ENCODE results near the gene COL4A2.

The COL4A2 gene

GRCh38 chr13:110272227-110272626 is 34.9 kb upstream of the COL4A2 start:
- Histone ChIP-seq H3K36me3 (ENCODE audit: insufficient read depth, low read length) (no peaks in the 10 kb centered on the region), H3K79me2 (ENCODE audit: control insufficient read depth, insufficient read depth, low read length, unreplicated experiment) (peaks cover 84% of the 10 kb centered on the region), H3K27ac (ENCODE audit: low read depth, low read length) (no peak overlapping the region), H3K27me3 (ENCODE audit: insufficient read depth, low read length) (no peaks in the 10 kb centered on the region), H3K4me1 (ENCODE audit: control insufficient read depth, insufficient read depth, low read length, unreplicated experiment) (peaks cover 4% of the 10 kb centered on the region), H2AFZ (ENCODE audit: low read length, unreplicated experiment) (no peak overlapping the region), H3K4me3 (ENCODE audit: low read depth, low read length) (no peak overlapping the region)

DNA sequence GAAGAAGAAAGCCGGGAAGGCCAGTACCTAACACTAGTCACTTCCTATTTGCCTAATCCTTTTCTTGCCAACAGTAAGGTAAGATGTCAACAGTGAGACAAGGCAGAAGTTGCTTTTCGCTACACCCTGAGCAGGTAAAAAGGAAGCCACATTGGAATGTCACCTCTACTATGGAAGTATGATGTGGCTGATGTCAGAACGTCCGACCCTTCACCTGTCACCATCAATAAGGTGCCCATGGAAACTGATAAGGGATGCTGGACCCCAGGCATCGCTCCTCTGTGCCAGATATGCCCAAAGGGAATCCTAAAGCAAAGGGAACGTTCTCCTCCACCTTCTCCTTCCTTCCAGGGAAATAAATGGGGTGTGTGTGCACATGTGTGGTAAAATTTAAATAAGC is 34.4 kb upstream of the COL4A2 start:
- Histone ChIP-seq H3K27ac (ENCODE audit: low read depth, low read length) (no peak overlapping the region), H2AFZ (ENCODE audit: low read length, unreplicated experiment) (no peak overlapping the region), H3K36me3 (ENCODE audit: insufficient read depth, low read length) (no peaks in the 10 kb centered on the region), H3K27me3 (ENCODE audit: insufficient read depth, low read length) (no peaks in the 10 kb centered on the region), H3K79me2 (ENCODE audit: control insufficient read depth, insufficient read depth, low read length, unreplicated experiment) (peaks cover 84% of the 10 kb centered on the region), H3K4me3 (ENCODE audit: low read depth, low read length) (no peak overlapping the region), H3K4me1 (ENCODE audit: control insufficient read depth, insufficient read depth, low read length, unreplicated experiment) (peaks cover 9% of the 10 kb centered on the region)

DNA sequence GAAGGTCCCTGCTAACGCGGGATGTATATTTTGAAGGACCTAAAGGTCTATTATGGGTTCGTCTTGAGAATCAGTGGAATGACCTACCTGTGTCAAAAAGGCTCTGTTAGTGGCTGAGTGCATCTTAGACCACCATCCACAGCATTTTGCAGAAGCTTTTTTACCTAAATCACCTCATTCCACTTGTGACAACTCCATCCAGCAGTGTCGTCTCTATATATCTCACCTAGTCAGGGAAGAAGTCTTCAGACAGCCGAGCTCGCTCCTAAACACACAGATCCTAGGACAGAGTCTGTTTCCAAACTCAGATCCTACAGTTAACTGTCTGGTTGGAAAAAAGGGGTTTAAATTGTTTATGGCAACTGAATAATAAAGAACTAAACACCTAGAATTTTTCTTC is 33.8 kb upstream of the COL4A2 start:
- peaks cover 15% of the 10 kb centered on the region for H3K4me1 ChIP-seq (ENCODE audit: control insufficient read depth, insufficient read depth, low read length, unreplicated experiment)
- H3K27ac ChIP-seq (ENCODE audit: low read depth, low read length), result no peak overlapping the region
- peaks cover 80% of the 10 kb centered on the region for H3K79me2 ChIP-seq (ENCODE audit: control insufficient read depth, insufficient read depth, low read length, unreplicated experiment)
- no peak overlapping the region for H2AFZ ChIP-seq (ENCODE audit: low read length, unreplicated experiment)
- no peaks in the 10 kb centered on the region for H3K27me3 ChIP-seq (ENCODE audit: insufficient read depth, low read length)
- no peak overlapping the region for H3K4me3 ChIP-seq (ENCODE audit: low read depth, low read length)
- H3K36me3 ChIP-seq (ENCODE audit: insufficient read depth, low read length), result no peaks in the 10 kb centered on the region

DNA sequence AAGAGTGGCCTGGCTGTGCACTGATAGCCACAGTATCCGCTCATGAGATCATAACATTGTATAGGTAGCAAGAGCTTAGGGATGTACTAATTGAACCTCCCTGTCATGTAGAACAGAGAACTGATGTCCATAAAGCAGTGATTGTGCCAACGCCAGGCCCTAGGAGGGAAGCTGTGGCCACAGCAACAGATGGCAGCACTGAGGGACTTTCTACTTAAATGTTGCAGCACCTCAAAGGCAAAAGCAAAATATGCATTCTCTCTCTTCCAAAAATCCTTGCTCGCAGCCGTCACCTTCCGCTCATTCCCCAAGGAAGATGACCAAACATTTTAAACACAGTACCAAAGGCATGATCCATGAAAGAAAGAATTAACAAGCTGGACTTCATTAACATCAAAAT is 32.4 kb upstream of the COL4A2 start:
- Histone ChIP-seq H3K27ac (ENCODE audit: low read depth, low read length) (no peak overlapping the region), H3K4me3 (ENCODE audit: low read depth, low read length) (no peak overlapping the region), H2AFZ (ENCODE audit: low read length, unreplicated experiment) (no peak overlapping the region), H3K4me1 (ENCODE audit: control insufficient read depth, insufficient read depth, low read length, unreplicated experiment) (peaks cover 20% of the 10 kb centered on the region), H3K36me3 (ENCODE audit: insufficient read depth, low read length) (no peaks in the 10 kb centered on the region), H3K27me3 (ENCODE audit: insufficient read depth, low read length) (no peaks in the 10 kb centered on the region), H3K79me2 (ENCODE audit: control insufficient read depth, insufficient read depth, low read length, unreplicated experiment) (peaks cover 81% of the 10 kb centered on the region)

DNA sequence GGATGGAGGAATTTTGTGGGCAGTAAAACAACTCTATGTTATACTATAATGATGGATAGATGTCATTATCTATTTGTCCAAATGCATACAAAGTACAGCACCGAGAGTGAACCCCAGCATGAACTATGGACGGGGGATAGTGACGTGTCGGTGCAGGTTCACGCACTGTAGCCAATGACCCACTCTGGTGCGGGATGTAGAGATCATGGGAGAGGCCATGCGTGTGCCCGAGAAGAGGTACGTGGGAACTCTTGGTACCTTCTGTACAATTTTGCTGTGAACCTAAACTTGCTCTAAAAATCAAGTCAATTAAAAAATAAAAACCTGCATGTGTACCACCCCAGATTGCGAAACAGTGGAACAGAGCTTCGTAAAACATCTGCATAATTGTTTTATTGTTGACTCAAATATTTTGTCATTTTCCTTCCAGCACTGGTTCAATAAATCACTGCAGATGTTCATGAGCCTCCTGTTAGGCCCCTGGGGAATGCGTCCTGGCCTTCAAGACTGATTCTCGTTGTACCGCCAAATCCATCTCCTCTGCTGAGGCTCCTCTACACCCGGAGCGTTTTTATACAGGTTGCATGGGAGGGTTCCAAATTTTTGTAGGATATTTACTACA is 31.0 kb upstream of the COL4A2 start:
- H3K79me2 ChIP-seq (ENCODE audit: control insufficient read depth, insufficient read depth, low read length, unreplicated experiment), result peaks cover 84% of the 10 kb centered on the region
- no peak overlapping the region for H3K27ac ChIP-seq (ENCODE audit: low read depth, low read length)
- peaks cover 3% of the 10 kb centered on the region; the same call in 1 of the 2 replicates for H3K36me3 ChIP-seq (ENCODE audit: insufficient read depth, low read length)
- no peak overlapping the region for H2AFZ ChIP-seq (ENCODE audit: low read length, unreplicated experiment)
- no peaks in the 10 kb centered on the region for H3K27me3 ChIP-seq (ENCODE audit: insufficient read depth, low read length)
- no peak overlapping the region for H3K4me3 ChIP-seq (ENCODE audit: low read depth, low read length)
- peaks cover 20% of the 10 kb centered on the region for H3K4me1 ChIP-seq (ENCODE audit: control insufficient read depth, insufficient read depth, low read length, unreplicated experiment)

DNA sequence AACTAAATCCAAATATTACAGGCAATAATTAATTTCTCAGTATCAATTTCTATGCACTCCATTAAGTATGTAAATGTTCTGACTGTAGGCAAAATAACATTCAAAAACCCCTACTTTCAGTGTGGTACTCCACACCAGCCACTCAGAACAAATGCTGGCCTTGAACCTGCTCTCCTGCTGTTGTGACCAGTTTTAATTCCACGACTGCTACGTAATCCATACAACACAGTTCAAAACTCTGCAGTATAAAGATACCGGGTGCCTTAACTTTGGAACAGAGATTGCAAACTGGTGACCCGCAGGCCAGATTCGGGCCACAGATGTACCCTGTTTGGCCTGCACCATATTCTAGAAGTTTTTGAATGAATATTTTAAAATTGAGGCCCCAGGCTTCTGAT is 30.5 kb upstream of the COL4A2 start:
- Histone ChIP-seq H3K4me3 (ENCODE audit: low read depth, low read length) (no peak overlapping the region), H3K79me2 (ENCODE audit: control insufficient read depth, insufficient read depth, low read length, unreplicated experiment) (peaks cover 82% of the 10 kb centered on the region), H3K4me1 (ENCODE audit: control insufficient read depth, insufficient read depth, low read length, unreplicated experiment) (peaks cover 20% of the 10 kb centered on the region)

DNA sequence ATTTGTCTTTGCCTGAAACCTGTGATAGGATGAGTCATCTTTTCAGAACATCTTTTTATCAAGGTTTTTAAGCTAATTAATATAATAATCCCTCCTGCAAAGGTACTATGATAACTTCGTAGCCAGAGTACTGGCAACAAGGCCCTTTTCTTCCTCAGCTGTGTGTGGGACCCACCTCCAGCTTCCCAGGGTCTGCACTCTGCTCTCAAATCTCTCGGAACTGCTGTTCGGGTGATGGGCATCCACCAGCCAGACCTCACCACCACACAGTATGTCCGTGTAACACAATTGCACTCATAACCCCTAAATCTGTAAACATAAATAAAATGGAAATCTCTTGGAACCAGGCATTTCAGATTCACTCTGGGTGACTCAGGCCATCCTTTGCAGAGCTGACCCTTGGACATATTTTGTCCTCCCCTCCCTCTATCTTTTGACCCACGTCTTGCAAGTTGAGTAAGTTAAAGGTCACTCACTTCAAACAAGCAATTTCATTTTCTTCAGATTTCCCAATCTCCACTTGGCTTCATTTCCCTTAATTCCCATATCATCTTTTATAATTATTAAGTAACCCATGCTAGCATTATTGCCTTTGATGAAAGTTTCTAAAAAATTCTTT is 29.6 kb upstream of the COL4A2 start:
- Histone ChIP-seq H3K27ac (ENCODE audit: low read depth, low read length) (peak overlapping the region; percentile 9), H3K4me1 (ENCODE audit: control insufficient read depth, insufficient read depth, low read length, unreplicated experiment) (peaks cover 20% of the 10 kb centered on the region), H3K36me3 (ENCODE audit: insufficient read depth, low read length) (peaks cover 3% of the 10 kb centered on the region; the same call in 1 of the 2 replicates), H3K79me2 (ENCODE audit: control insufficient read depth, insufficient read depth, low read length, unreplicated experiment) (peaks cover 86% of the 10 kb centered on the region), H3K27me3 (ENCODE audit: insufficient read depth, low read length) (no peaks in the 10 kb centered on the region), H2AFZ (ENCODE audit: low read length, unreplicated experiment) (no peak overlapping the region), H3K4me3 (ENCODE audit: low read depth, low read length) (no peak overlapping the region)

More for the DNA sequence above, 30.5 kb upstream of the COL4A2 start:
- peaks cover 3% of the 10 kb centered on the region; the same call in 1 of the 2 replicates for H3K36me3 ChIP-seq (ENCODE audit: insufficient read depth, low read length)
- no peaks in the 10 kb centered on the region for H3K27me3 ChIP-seq (ENCODE audit: insufficient read depth, low read length)
- H2AFZ ChIP-seq (ENCODE audit: low read length, unreplicated experiment), result no peak overlapping the region
- no peak overlapping the region for H3K27ac ChIP-seq (ENCODE audit: low read depth, low read length)

DNA sequence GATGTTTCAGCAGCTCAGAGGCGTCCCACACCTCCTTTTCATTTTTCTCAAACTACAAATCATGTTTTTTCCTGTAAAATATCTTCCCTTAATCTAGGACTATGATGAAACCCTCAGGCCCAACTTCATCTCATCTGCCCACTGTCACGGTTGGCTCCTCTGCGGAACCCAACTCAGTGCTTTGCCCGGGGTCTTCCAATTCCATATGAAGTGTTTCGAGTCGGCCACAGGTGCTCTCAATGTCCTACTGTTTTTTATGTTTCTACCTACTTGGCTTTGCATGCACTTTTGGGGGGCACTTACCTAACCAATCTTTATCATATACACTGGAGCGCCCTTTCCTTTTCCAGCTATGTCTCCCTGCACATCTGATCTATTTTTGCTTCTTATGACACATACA is 28.2 kb upstream of the COL4A2 start:
- Histone ChIP-seq H3K79me2 (ENCODE audit: control insufficient read depth, insufficient read depth, low read length, unreplicated experiment) (peaks cover 84% of the 10 kb centered on the region), H3K27me3 (ENCODE audit: insufficient read depth, low read length) (no peaks in the 10 kb centered on the region), H3K36me3 (ENCODE audit: insufficient read depth, low read length) (peaks cover 3% of the 10 kb centered on the region; the same call in 1 of the 2 replicates), H3K4me3 (ENCODE audit: low read depth, low read length) (no peak overlapping the region), H2AFZ (ENCODE audit: low read length, unreplicated experiment) (no peak overlapping the region), H3K4me1 (ENCODE audit: control insufficient read depth, insufficient read depth, low read length, unreplicated experiment) (peaks cover 20% of the 10 kb centered on the region), H3K27ac (ENCODE audit: low read depth, low read length) (no peak overlapping the region)

- Histone ChIP-seq H3K4me1 (ENCODE audit: control insufficient read depth, insufficient read depth, low read length, unreplicated experiment) (peaks cover 20% of the 10 kb centered on the region), H2AFZ (ENCODE audit: low read length, unreplicated experiment) (no peak overlapping the region), H3K27ac (ENCODE audit: low read depth, low read length) (no peak overlapping the region), H3K79me2 (ENCODE audit: control insufficient read depth, insufficient read depth, low read length, unreplicated experiment) (peaks cover 82% of the 10 kb centered on the region), H3K36me3 (ENCODE audit: insufficient read depth, low read length) (peaks cover 3% of the 10 kb centered on the region; the same call in 1 of the 2 replicates), H3K27me3 (ENCODE audit: insufficient read depth, low read length) (no peaks in the 10 kb centered on the region), H3K4me3 (ENCODE audit: low read depth, low read length) (no peak overlapping the region)
These were observed 27.4 kb upstream of the COL4A2 start for GRCh38 chr13:110279684-110280083.

DNA sequence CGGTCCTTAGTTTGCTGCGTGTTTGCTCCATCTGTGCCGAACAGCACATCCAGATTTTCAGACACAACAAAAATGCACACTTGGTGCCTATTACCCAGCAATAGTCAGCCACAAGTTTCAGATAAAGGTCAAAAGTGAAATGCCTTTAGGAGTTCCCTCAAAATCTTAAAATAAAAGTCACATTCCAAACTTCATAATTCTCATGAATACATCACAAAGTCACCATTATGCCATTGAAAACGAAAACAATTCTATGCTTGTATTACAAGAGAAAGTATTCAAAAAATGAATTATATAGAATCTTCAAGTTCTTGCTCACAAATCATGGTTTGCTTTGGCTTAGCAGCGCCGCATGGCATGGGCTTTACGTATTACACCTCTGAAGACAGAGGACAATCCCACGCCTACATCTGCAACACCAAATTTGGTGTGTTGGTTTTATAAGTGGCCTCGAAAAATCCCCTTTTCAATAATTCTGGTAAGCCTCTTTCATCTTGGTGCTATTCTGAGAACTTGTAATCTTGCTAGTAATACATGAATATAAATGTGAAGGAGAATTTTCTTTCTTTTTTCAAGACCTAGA is 26.8 kb upstream of the COL4A2 start:
- Histone ChIP-seq H3K36me3 (ENCODE audit: insufficient read depth, low read length) (peaks cover 3% of the 10 kb centered on the region; the same call in 1 of the 2 replicates), H3K4me1 (ENCODE audit: control insufficient read depth, insufficient read depth, low read length, unreplicated experiment) (peaks cover 20% of the 10 kb centered on the region)

More for the DNA sequence above, 26.8 kb upstream of the COL4A2 start:
- Histone ChIP-seq H3K79me2 (ENCODE audit: control insufficient read depth, insufficient read depth, low read length, unreplicated experiment) (peaks cover 80% of the 10 kb centered on the region), H3K27me3 (ENCODE audit: insufficient read depth, low read length) (no peaks in the 10 kb centered on the region), H3K4me3 (ENCODE audit: low read depth, low read length) (no peak overlapping the region), H2AFZ (ENCODE audit: low read length, unreplicated experiment) (no peak overlapping the region), H3K27ac (ENCODE audit: low read depth, low read length) (no peak overlapping the region)

Data from ACC112 (cell line).